NCI-H128 (cell line): ENCODE results near the gene CDH23.

ENCODE experiments used
- DNase-seq: peaks from one replicate; lab custom pipeline; 2025; ENCODE audit not compliant: unreplicated experiment; lab: John Stamatoyannopoulos, UW

The CDH23 gene

DNA sequence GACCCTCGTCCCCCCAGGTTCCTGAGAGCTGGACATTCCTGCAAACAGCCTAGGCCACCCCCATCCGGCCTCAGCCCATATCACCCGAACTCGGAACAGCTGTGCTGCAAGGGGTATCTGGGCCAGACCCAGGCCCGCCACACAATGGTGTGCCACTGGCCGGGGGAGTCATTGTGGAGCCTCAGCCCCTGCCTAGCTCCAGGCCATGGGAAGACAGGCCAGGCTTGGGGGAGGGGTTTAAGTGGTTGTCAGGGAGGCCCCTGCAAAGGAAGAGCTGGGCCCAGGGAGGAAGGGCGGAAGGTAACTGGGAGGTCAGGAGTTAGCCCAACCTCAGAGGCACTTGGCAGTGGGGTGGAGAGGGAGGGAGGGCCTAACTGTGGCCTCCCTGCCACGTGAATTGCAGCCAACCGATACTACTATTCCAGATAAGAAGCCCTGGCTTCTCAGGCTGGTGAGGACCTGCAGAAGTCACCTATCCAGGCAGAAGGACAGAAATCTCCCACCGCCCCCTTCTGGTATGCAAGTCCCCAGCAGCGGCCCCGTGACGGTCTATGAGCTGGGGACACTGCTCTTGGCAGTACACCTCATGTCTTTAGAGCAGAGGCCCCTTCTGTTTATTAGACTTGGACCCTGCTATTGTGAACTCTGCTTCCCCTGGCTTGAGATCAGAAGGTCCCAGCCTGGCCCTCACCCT lies 349.8 kb downstream of the CDH23 start:
- DNase-seq: no peak

DNA sequence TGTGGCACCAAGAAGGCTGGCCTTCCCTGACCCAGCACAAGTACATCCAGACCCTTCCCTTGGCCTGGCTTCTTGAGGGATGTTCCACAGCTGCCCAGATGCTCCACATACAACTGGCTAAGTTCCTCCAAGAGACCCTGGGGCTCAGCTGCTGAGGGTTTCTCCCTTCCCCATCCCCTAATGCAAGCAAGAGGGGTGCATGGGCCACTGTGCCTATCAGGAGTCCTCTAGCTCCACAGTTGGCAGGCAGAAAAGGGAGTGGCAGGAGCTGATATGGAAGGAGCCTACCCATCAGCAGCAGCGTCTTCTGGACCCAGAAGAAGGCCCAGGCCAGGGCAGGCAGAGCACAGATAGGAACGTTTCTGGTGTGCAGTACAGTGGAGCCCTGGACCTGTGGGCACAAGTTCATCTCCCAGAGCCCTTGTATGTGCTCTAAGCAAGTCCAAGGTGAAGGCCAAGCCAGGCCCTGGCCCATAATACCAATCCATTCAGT lies 350.4 kb downstream of the CDH23 start:
- DNase-seq: no peak

DNA sequence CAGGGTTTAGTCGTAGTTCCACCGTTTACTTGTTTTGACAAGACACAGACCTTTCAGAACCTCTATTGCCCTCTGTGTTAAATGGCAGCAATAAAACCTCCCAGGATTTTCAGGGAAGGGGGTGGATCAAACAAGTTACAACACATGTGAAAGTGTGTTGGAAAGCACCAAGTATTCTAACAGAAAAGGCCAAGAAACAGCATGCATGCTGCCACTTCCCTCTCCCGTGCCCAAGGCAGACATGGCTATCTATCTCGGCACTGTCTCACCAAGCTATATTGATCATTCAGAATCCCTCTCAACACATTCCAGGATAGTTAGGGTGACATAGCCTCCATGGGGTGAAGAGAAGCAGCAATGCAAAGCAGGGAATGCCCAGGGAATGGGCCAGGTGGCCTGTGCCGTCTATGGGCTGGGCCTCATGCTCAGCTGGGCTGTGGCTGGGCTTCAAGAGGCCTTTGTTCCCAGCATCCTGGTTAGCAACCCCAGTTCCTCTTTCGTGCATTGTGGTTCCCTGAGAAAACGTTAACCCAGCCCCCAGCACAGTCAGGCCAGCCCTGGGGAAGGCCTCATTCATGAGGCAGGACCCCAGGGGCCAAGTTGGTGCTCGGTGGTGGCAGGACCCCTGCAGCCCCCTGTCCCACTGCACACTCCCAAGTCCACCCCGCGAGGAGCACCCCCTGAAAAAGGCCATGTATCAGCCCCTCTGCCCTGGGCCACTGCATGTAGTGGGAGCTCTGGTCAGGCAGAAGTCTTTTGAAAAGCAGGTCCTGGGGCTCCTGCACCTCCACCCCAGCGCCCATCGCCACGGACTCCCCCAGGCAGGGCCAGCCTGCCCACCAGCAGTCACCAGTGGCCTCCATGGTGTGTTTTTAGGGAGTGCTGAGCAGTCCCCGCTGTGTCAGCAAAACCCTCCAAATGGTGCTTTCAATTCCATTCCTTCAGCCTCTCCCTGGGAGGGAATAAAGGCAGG lies 351.1 kb downstream of the CDH23 start:
- DNase-seq: no peak

GRCh38 chr10:71748671-71749191 lies 352.0 kb downstream of the CDH23 start:
- no peak for DNase-seq

GRCh38 chr10:71749396-71749795 lies 352.7 kb downstream of the CDH23 start:
- DNase-seq: no peak

- no peak for DNase-seq
Measured at GRCh38 chr10:71750124-71750841, 353.6 kb downstream of the CDH23 start.

- DNase-seq: no peak
Measured at GRCh38 chr10:71750986-71751385, 354.3 kb downstream of the CDH23 start.

- no peak for DNase-seq
Measured at GRCh38 chr10:71751515-71752224, 354.9 kb downstream of the CDH23 start.

- DNase-seq: no peak
Measured at GRCh38 chr10:71752391-71753090, 355.8 kb downstream of the CDH23 start.

- no peak for DNase-seq
Measured at GRCh38 chr10:71753091-71753959, 356.6 kb downstream of the CDH23 start.

- DNase-seq: no peak
Measured at GRCh38 chr10:71753960-71754505, 357.3 kb downstream of the CDH23 start.

- no peak for DNase-seq
Measured at GRCh38 chr10:71754562-71754961, 357.8 kb downstream of the CDH23 start.

DNA sequence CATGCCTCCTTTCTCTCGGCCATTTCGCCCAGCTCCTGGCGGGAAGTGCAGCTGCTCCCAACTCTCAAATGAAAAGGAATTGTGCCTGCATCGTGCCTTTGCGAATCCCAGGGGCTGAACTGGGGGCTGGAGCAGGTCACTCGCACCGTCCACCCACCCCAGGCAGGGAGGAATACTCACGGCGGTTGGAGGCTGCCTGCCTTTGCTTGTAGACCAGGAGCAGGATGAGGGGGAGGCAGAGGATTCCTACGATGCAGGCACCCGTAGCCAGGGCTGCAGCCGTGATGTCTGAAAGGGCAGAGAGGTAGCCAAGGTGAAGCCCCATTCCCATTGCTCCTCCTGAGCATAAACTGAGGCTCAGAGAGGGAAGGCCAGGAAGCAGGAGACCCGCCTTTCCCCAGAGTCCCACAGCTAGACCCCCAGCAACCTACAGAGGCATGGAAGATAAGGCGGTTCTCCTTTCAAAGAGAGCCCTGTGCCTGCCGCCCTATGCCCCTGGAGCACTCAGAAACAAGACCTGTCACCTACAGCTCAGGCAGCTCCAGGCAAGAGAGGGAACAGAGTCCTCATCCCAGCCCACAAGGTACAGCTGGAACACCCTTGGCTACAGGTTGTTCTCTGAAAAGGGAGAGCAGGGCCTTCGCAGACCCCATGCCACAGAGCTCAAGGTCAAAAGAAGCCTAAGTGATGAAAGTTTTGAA lies 358.6 kb downstream of the CDH23 start:
- DNase-seq: no peak

GRCh38 chr10:71756311-71757191 lies 359.8 kb downstream of the CDH23 start:
- DNase-seq: no peak

DNA sequence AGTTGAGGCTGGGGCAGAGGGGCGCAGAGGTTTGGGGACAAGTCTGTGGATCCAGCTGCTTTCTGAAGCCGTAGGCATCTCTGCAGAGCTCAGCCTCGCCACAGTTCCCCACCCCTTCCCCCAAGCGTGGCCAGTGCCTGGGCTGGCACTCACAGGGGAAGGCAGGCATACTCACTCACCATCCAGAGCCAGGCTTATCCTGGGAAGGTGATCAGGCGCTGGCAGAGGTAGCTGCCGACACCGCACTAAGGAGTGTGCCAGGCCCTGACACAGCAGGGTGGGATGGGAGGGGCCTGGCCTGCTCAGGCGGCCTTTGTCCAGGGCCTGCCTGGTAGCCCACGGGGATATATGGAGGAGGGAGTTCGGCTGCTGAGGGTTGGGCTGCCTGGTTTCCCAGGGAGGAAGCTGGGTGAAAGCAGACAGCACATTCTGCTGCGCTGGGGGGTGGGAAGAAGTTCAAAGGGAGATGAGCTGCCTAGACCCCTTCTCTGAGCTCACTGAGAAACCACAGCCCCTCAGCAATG lies 360.7 kb downstream of the CDH23 start:
- DNase-seq: no peak

DNA sequence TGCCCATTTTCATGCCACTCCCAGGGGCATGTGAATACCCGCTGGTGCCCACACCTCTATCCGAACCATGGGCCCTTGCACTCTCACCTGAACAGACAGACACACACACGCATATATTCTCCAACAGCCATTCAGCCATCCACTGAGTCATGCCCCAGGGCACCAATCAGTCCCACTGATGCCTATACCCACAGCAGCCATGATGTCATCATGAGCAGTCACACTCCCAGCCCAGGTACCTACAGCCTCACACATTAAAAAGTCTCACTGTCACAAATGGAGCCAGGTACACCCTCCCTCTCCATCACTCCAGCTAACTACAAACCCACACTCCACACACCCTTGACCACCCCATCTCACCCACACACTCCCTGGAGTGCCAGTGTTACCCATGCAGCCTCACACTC lies 364.4 kb downstream of the CDH23 start:
- DNase-seq: no peak
